D341Med (cell line): Measurements from ENCODE around the gene KRTAP12-1.
"Not testable (repeated sequence)": the region's sequence is repeated elsewhere in the genome, so short reads cannot be mapped to it uniquely, and the experiment has no call there.

Source experiments
- DNase-seq: peaks from one replicate; pipeline ENCODE4 v3.0.0; 2012; ENCODE audit warnings: low spot score

Gene KRTAP12-1

GRCh38 chr21:44667612-44668011 is 14.4 kb downstream of the KRTAP12-1 start:
- no peak for DNase-seq

- DNase-seq: no peak
These were observed 15.3 kb downstream of the KRTAP12-1 start, which contains the start of gene KRTAP12-2 for GRCh38 chr21:44666401-44667320. KRTAP12-2 (minus strand) TSS chr21:44666927; CDS start chr21:44666886, 41 bp downstream.

- no peak for DNase-seq
These were observed 17.3 kb downstream of the KRTAP12-1 start for GRCh38 chr21:44664691-44665090.

GRCh38 chr21:44661567-44661966 is 20.4 kb downstream of the KRTAP12-1 start:
- not testable (repeated sequence) for DNase-seq

- no peak for DNase-seq
These were observed 22.9 kb downstream of the KRTAP12-1 start for GRCh38 chr21:44658913-44659595.

- no peak for DNase-seq
These were observed 23.4 kb downstream of the KRTAP12-1 start for GRCh38 chr21:44658541-44658910.

- DNase-seq: no peak
These were observed 24.1 kb downstream of the KRTAP12-1 start, which contains the start of gene KRTAP12-3 for GRCh38 chr21:44657635-44658540. KRTAP12-3 (plus strand) TSS chr21:44657932; CDS start chr21:44657980, 48 bp downstream.

- DNase-seq: no peak
These were observed 25.1 kb downstream of the KRTAP12-1 start for GRCh38 chr21:44656868-44657267.

GRCh38 chr21:44654576-44655175 is 27.3 kb downstream of the KRTAP12-1 start, which contains the start of gene KRTAP12-4:
KRTAP12-4 (minus strand) TSS chr21:44654659; CDS start chr21:44654614, 45 bp downstream.
- no peak for DNase-seq

- DNase-seq: no peak
These were observed 28.0 kb downstream of the KRTAP12-1 start for GRCh38 chr21:44653656-44654575.

- no peak for DNase-seq
These were observed 28.8 kb downstream of the KRTAP12-1 start for GRCh38 chr21:44653123-44653522.

GRCh38 chr21:44650973-44651675 is 30.8 kb downstream of the KRTAP12-1 start:
- no peak for DNase-seq

- DNase-seq: no peak
These were observed 31.5 kb downstream of the KRTAP12-1 start for GRCh38 chr21:44650265-44650972.

- DNase-seq: no peak
These were observed 32.4 kb downstream of the KRTAP12-1 start for GRCh38 chr21:44649521-44650100.

GRCh38 chr21:44648557-44649311 is 33.2 kb downstream of the KRTAP12-1 start:
- no peak for DNase-seq

GRCh38 chr21:44647222-44647552 is 34.8 kb downstream of the KRTAP12-1 start:
- no peak for DNase-seq

GRCh38 chr21:44646366-44647221 is 35.4 kb downstream of the KRTAP12-1 start, which contains the start of gene KRTAP10-11:
KRTAP10-11 (plus strand) TSS chr21:44646414; CDS start chr21:44646459, 45 bp downstream.
- DNase-seq: not testable (repeated sequence)
